Immature natural killer cell (primary cell): ENCODE data around the gene GMDS. TPM values are rescaled to one million over a fixed set of nuclear protein-coding genes. Genes with fewer than 3 reads are reported as not detected.

ENCODE experiments used
- DNase-seq, 3 donors: peaks; one replicate each; pipeline ENCODE4 v3.0.0; 2022; ENCODE audit warnings: mixed read lengths in 1 of 3
- H3K27ac Mint-ChIP-seq, 6 donors: one replicate each; pipeline ENCODE4 v1.8.0; 2020; ENCODE audit warnings: mixed read lengths in 6 of 6, mild to moderate bottlenecking in 5 of 6, inconsistent platforms in 4 of 6, moderate library complexity in 3 of 6
- H3K27me3 Mint-ChIP-seq, 3 donors: one replicate each; pipeline ENCODE4 v1.8.0; 2020 to 2021; ENCODE audit warnings: low read depth in 3 of 3, mild to moderate bottlenecking in 3 of 3, mixed read lengths in 3 of 3, moderate library complexity in 3 of 3, inconsistent platforms in 1 of 3
- H3K36me3 Mint-ChIP-seq, 3 donors: one replicate each; pipeline ENCODE4 v1.8.0; 2020; ENCODE audit warnings: mixed read lengths in 3 of 3, inconsistent platforms in 2 of 3, mild to moderate bottlenecking in 2 of 3
- H3K4me1 Mint-ChIP-seq, 2 donors: one replicate each; pipeline ENCODE4 v1.8.0; 2020; ENCODE audit warnings: inconsistent platforms in 2 of 2, mild to moderate bottlenecking in 2 of 2, mixed read lengths in 2 of 2, moderate library complexity in 1 of 2
- H3K4me3 Mint-ChIP-seq, 5 donors: one replicate each; pipeline ENCODE4 v1.8.0; 2020; ENCODE audit warnings: mild to moderate bottlenecking in 5 of 5, mixed read lengths in 5 of 5, inconsistent platforms in 3 of 5, moderate library complexity in 3 of 5
- H3K9me3 Mint-ChIP-seq, 6 donors: one replicate each; pipeline ENCODE4 v1.8.0; 2020; ENCODE audit warnings: mild to moderate bottlenecking in 6 of 6, mixed read lengths in 6 of 6, inconsistent platforms in 4 of 6, moderate library complexity in 3 of 6
- polyA plus RNA-seq, 3 donors: library from polyadenylated mRNA; unstranded; fragments of 300-500 nt; fragmentation: Illumina TruSeq; gene quantifications; one replicate each; pipeline ENCODE4 v1.2.3, GENCODE V29; 2021

Gene GMDS
- polyA plus RNA-seq, 3 donors from 2014 or later, result 14.1 to 25.4 (median 22.5) TPM

- no peak for DNase-seq
- Mint-ChIP-seq H3K4me1 (peaks cover 13 to 14% of the 10 kb centered on the region in 2 donors), H3K9me3 (no peaks in the 10 kb centered on the region), H3K27ac (no peak overlapping the region), H3K4me3 (no peak overlapping the region), H3K36me3 (peaks cover 0 to 3% (median 0%) of the 10 kb centered on the region in 3 donors), H3K27me3 (peaks cover 0 to 3% (median 1%) of the 10 kb centered on the region in 3 donors)
Observed at GRCh38 chr6:1662534-1662933, 582.9 kb downstream of the GMDS start.

- H3K27me3 Mint-ChIP-seq, result peaks cover 0 to 3% (median 1%) of the 10 kb centered on the region in 3 donors
- H3K36me3 Mint-ChIP-seq, result peaks cover 0 to 3% (median 0%) of the 10 kb centered on the region in 3 donors
- peak overlapping the region in 1 of 6 donors; percentile 69 for H3K27ac Mint-ChIP-seq
- peaks cover 13 to 14% of the 10 kb centered on the region in 2 donors for H3K4me1 Mint-ChIP-seq
- H3K9me3 Mint-ChIP-seq, result no peaks in the 10 kb centered on the region
- H3K4me3 Mint-ChIP-seq, result no peak overlapping the region
- peak in 2 of 3 donors; percentile 21 to 34 for DNase-seq
Observed at GRCh38 chr6:1659816-1660215, 585.6 kb downstream of the GMDS start.

GRCh38 chr6:1658212-1659005 is 587.0 kb downstream of the GMDS start:
- H3K9me3 Mint-ChIP-seq, result no peaks in the 10 kb centered on the region
- no peak overlapping the region for H3K27ac Mint-ChIP-seq
- no peaks in the 10 kb centered on the region for H3K36me3 Mint-ChIP-seq
- DNase-seq, result no peak
- peaks cover 0 to 1% (median 0%) of the 10 kb centered on the region in 3 donors for H3K27me3 Mint-ChIP-seq
- peaks cover 13 to 14% of the 10 kb centered on the region in 2 donors for H3K4me1 Mint-ChIP-seq
- no peak overlapping the region for H3K4me3 Mint-ChIP-seq

GRCh38 chr6:1657771-1658165 is 587.6 kb downstream of the GMDS start:
- H3K4me1 Mint-ChIP-seq, result peaks cover 13 to 14% of the 10 kb centered on the region in 2 donors
- H3K9me3 Mint-ChIP-seq, result no peaks in the 10 kb centered on the region
- DNase-seq, result no peak
- peaks cover 0 to 2% (median 2%) of the 10 kb centered on the region in 3 donors for H3K27me3 Mint-ChIP-seq
- no peak overlapping the region for H3K4me3 Mint-ChIP-seq
- H3K27ac Mint-ChIP-seq, result no peak overlapping the region
- H3K36me3 Mint-ChIP-seq, result no peaks in the 10 kb centered on the region

GRCh38 chr6:1657116-1657770 is 588.2 kb downstream of the GMDS start:
- Mint-ChIP-seq H3K4me3 (no peak overlapping the region), H3K27me3 (peaks cover 0 to 3% (median 2%) of the 10 kb centered on the region in 3 donors), H3K27ac (no peak overlapping the region), H3K36me3 (no peaks in the 10 kb centered on the region), H3K4me1 (peaks cover 13 to 14% of the 10 kb centered on the region in 2 donors), H3K9me3 (no peaks in the 10 kb centered on the region)
- DNase-seq, result no peak

- no peaks in the 10 kb centered on the region for H3K4me1 Mint-ChIP-seq
- DNase-seq, result no peak
- H3K4me3 Mint-ChIP-seq, result no peak overlapping the region
- no peaks in the 10 kb centered on the region for H3K36me3 Mint-ChIP-seq
- H3K9me3 Mint-ChIP-seq, result no peaks in the 10 kb centered on the region
- H3K27me3 Mint-ChIP-seq, result peaks cover 0 to 2% (median 2%) of the 10 kb centered on the region in 3 donors
- H3K27ac Mint-ChIP-seq, result no peak overlapping the region
Observed at GRCh38 chr6:1654054-1654453, 591.4 kb downstream of the GMDS start.

GRCh38 chr6:1652842-1653241 is 592.6 kb downstream of the GMDS start:
- no peaks in the 10 kb centered on the region for H3K9me3 Mint-ChIP-seq
- no peaks in the 10 kb centered on the region for H3K4me1 Mint-ChIP-seq
- H3K27ac Mint-ChIP-seq, result no peak overlapping the region
- no peak for DNase-seq
- no peak overlapping the region for H3K4me3 Mint-ChIP-seq
- no peaks in the 10 kb centered on the region for H3K36me3 Mint-ChIP-seq
- H3K27me3 Mint-ChIP-seq, result peaks cover 0 to 2% (median 2%) of the 10 kb centered on the region in 3 donors

- Mint-ChIP-seq H3K4me3 (no peak overlapping the region), H3K36me3 (no peaks in the 10 kb centered on the region), H3K27ac (no peak overlapping the region), H3K4me1 (no peaks in the 10 kb centered on the region), H3K9me3 (no peaks in the 10 kb centered on the region), H3K27me3 (peaks cover 0 to 2% (median 2%) of the 10 kb centered on the region in 3 donors)
- no peak for DNase-seq
Observed at GRCh38 chr6:1651362-1651761, 594.0 kb downstream of the GMDS start.

- Mint-ChIP-seq H3K4me1 (no peaks in the 10 kb centered on the region), H3K9me3 (no peaks in the 10 kb centered on the region), H3K27me3 (peaks cover 1 to 6% (median 2%) of the 10 kb centered on the region in 3 donors), H3K36me3 (peaks cover 0 to 3% (median 3%) of the 10 kb centered on the region in 3 donors), H3K4me3 (no peak overlapping the region), H3K27ac (no peak overlapping the region)
- DNase-seq, result no peak
Observed at GRCh38 chr6:1645466-1646185, 599.8 kb downstream of the GMDS start.

GRCh38 chr6:1644516-1645060 is 600.8 kb downstream of the GMDS start:
- no peaks in the 10 kb centered on the region for H3K9me3 Mint-ChIP-seq
- DNase-seq, result no peak
- no peak overlapping the region for H3K4me3 Mint-ChIP-seq
- H3K27me3 Mint-ChIP-seq, result peaks cover 1 to 6% (median 2%) of the 10 kb centered on the region in 3 donors
- peaks cover 0 to 3% (median 3%) of the 10 kb centered on the region in 3 donors for H3K36me3 Mint-ChIP-seq
- no peaks in the 10 kb centered on the region for H3K4me1 Mint-ChIP-seq
- no peak overlapping the region for H3K27ac Mint-ChIP-seq

GRCh38 chr6:1643830-1644445 is 601.5 kb downstream of the GMDS start:
- Mint-ChIP-seq H3K27ac (no peak overlapping the region), H3K4me1 (no peaks in the 10 kb centered on the region), H3K4me3 (no peak overlapping the region), H3K36me3 (peaks cover 0 to 4% (median 3%) of the 10 kb centered on the region in 3 donors), H3K27me3 (peaks cover 1 to 6% (median 2%) of the 10 kb centered on the region in 3 donors), H3K9me3 (no peaks in the 10 kb centered on the region)
- no peak for DNase-seq

- Mint-ChIP-seq H3K4me1 (no peaks in the 10 kb centered on the region), H3K36me3 (peaks cover 0 to 8% (median 3%) of the 10 kb centered on the region in 3 donors)
Observed at GRCh38 chr6:1643111-1643510, 602.3 kb downstream of the GMDS start.

GRCh38 chr6:1641343-1641885 is 604.0 kb downstream of the GMDS start:
- Mint-ChIP-seq H3K36me3 (peaks cover 0 to 8% (median 3%) of the 10 kb centered on the region in 3 donors), H3K27me3 (peaks cover 1 to 6% (median 2%) of the 10 kb centered on the region in 3 donors), H3K4me1 (no peaks in the 10 kb centered on the region), H3K4me3 (no peak overlapping the region), H3K9me3 (no peaks in the 10 kb centered on the region), H3K27ac (no peak overlapping the region)
- DNase-seq, result no peak

More at GRCh38 chr6:1643111-1643510, 602.3 kb downstream of the GMDS start:
- H3K27me3 Mint-ChIP-seq, result peaks cover 1 to 6% (median 2%) of the 10 kb centered on the region in 3 donors
- H3K9me3 Mint-ChIP-seq, result no peaks in the 10 kb centered on the region
- no peak overlapping the region for H3K27ac Mint-ChIP-seq
- no peak overlapping the region for H3K4me3 Mint-ChIP-seq
- no peak for DNase-seq
